HUES64 (cell line): Measurements from ENCODE around the gene NCAPG2.

ENCODE experiments used
- H3K27ac ChIP-seq: 2 replicates; pipeline ENCODE4 v1.7.0; 2013; ENCODE audit warnings: low read depth, low read length, inconsistent platforms
- H3K27me3 ChIP-seq: 2 replicates; pipeline ENCODE4 v1.6.1; 2013; ENCODE audit warnings: mild to moderate bottlenecking, low read length; ENCODE audit not compliant: insufficient read depth
- H3K36me3 ChIP-seq: 2 replicates; pipeline ENCODE4 v1.6.1; 2013; ENCODE audit warnings: mild to moderate bottlenecking, low read length; ENCODE audit not compliant: insufficient read depth
- H3K4me1 ChIP-seq: 2 replicates; pipeline ENCODE4 v1.6.1; 2013; ENCODE audit warnings: mild to moderate bottlenecking, low read length, moderate library complexity; ENCODE audit not compliant: insufficient read depth
- H3K4me3 ChIP-seq: 2 replicates; pipeline ENCODE4 v1.5.1; 2013; ENCODE audit warnings: mild to moderate bottlenecking, low read length, moderate library complexity
- H3K9ac ChIP-seq: 2 replicates; pipeline ENCODE4 v1.6.1; 2013; ENCODE audit warnings: mild to moderate bottlenecking, low read depth, low read length
- H3K9me3 ChIP-seq: 2 replicates; pipeline ENCODE4 v1.6.1; 2013; ENCODE audit warnings: low read depth, low read length; ENCODE audit not compliant: insufficient read depth
- WGBS: fragments of 150-250, 120-280 bp; methylation state at CpG from one replicate; pipeline ENCODE4 v1.1.7; 2013; ENCODE audit warnings: missing lambda C conversion rate; 5-methylcytosine and 5-hydroxymethylcytosine counted together

Gene NCAPG2

GRCh38 chr7:158723714-158724385, 19.2 kb upstream of the NCAPG2 start:
- Histone ChIP-seq H3K4me1 (no peaks in the 10 kb centered on the region), H3K9ac (no peak overlapping the region), H3K27ac (no peak overlapping the region), H3K36me3 (no peaks in the 10 kb centered on the region), H3K4me3 (no peak overlapping the region), H3K9me3 (no peaks in the 10 kb centered on the region), H3K27me3 (no peaks in the 10 kb centered on the region)
- 91% methylated on average over 12 of the region's 12 CpGs for WGBS

GRCh38 chr7:158723266-158723665, 18.7 kb upstream of the NCAPG2 start:
- Histone ChIP-seq H3K27ac (no peak overlapping the region), H3K4me3 (no peak overlapping the region), H3K36me3 (no peaks in the 10 kb centered on the region), H3K9ac (no peak overlapping the region), H3K9me3 (no peaks in the 10 kb centered on the region), H3K27me3 (peaks cover 3% of the 10 kb centered on the region; the same call in 1 of the 2 replicates), H3K4me1 (no peaks in the 10 kb centered on the region)
- WGBS, result 87% methylated on average over 13 of the region's 13 CpGs

- H3K27ac ChIP-seq, result no peak overlapping the region
- H3K9me3 ChIP-seq, result no peaks in the 10 kb centered on the region
- H3K9ac ChIP-seq, result no peak overlapping the region
- WGBS, result 92% methylated on average over 6 of the region's 6 CpGs
- peaks cover 5% of the 10 kb centered on the region; the same call in 1 of the 2 replicates for H3K27me3 ChIP-seq
- H3K4me3 ChIP-seq, result no peak overlapping the region
- no peaks in the 10 kb centered on the region for H3K4me1 ChIP-seq
- H3K36me3 ChIP-seq, result no peaks in the 10 kb centered on the region
Observed at GRCh38 chr7:158722574-158723237, 18.1 kb upstream of the NCAPG2 start.

GRCh38 chr7:158720112-158720511, 15.5 kb upstream of the NCAPG2 start:
- no peak overlapping the region for H3K4me3 ChIP-seq
- H3K4me1 ChIP-seq, result no peaks in the 10 kb centered on the region
- no peak overlapping the region for H3K27ac ChIP-seq
- peaks cover 5% of the 10 kb centered on the region; the same call in 1 of the 2 replicates for H3K27me3 ChIP-seq
- WGBS, result 97% methylated on average over 8 of the region's 9 CpGs
- H3K36me3 ChIP-seq, result no peaks in the 10 kb centered on the region
- H3K9me3 ChIP-seq, result no peaks in the 10 kb centered on the region
- no peak overlapping the region for H3K9ac ChIP-seq

GRCh38 chr7:158716802-158717201, 12.2 kb upstream of the NCAPG2 start:
- Histone ChIP-seq H3K27me3 (peaks cover 5% of the 10 kb centered on the region; the same call in 1 of the 2 replicates), H3K27ac (no peak overlapping the region), H3K9ac (no peak overlapping the region), H3K4me1 (no peaks in the 10 kb centered on the region), H3K4me3 (no peak overlapping the region), H3K36me3 (no peaks in the 10 kb centered on the region), H3K9me3 (no peaks in the 10 kb centered on the region)
- WGBS, result 100% methylated on average over 1 of the region's 1 CpG

- Histone ChIP-seq H3K27me3 (no peaks in the 10 kb centered on the region), H3K9me3 (peaks cover 10% of the 10 kb centered on the region), H3K36me3 (no peaks in the 10 kb centered on the region), H3K4me1 (0 out of 2 replicates have a peak, but pooled peaks cover under 1% of the 10 kb centered on the region), H3K27ac (no peak overlapping the region), H3K4me3 (no peak overlapping the region), H3K9ac (no peak overlapping the region)
- WGBS, result 93% methylated on average over 7 of the region's 7 CpGs
Observed at GRCh38 chr7:158710651-158711102, 6.1 kb upstream of the NCAPG2 start.

- WGBS, result 67% methylated on average over 4 of the region's 4 CpGs
- no peaks in the 10 kb centered on the region for H3K27me3 ChIP-seq
- no peaks in the 10 kb centered on the region for H3K36me3 ChIP-seq
- H3K27ac ChIP-seq, result no peak overlapping the region
- H3K9me3 ChIP-seq, result peaks cover 10% of the 10 kb centered on the region
- H3K4me1 ChIP-seq, result peaks cover 15% of the 10 kb centered on the region
- H3K9ac ChIP-seq, result no peak overlapping the region
- H3K4me3 ChIP-seq, result no peak overlapping the region
Observed at GRCh38 chr7:158707610-158708009, 3.0 kb upstream of the NCAPG2 start.

GRCh38 chr7:158706710-158707590, 2.3 kb upstream of the NCAPG2 start:
- 0 out of 2 replicates have a peak, but pooled peaks cover 1% of the 10 kb centered on the region for H3K36me3 ChIP-seq
- H3K27me3 ChIP-seq, result no peaks in the 10 kb centered on the region
- H3K9ac ChIP-seq, result no peak overlapping the region
- peaks cover 22% of the 10 kb centered on the region for H3K4me1 ChIP-seq
- H3K4me3 ChIP-seq, result no peak overlapping the region
- peaks cover 10% of the 10 kb centered on the region for H3K9me3 ChIP-seq
- H3K27ac ChIP-seq, result no peak overlapping the region
- WGBS, result 95% methylated on average over 29 of the region's 29 CpGs

GRCh38 chr7:158706273-158706704, 1.7 kb upstream of the NCAPG2 start:
- H3K4me1 ChIP-seq, result peaks cover 28% of the 10 kb centered on the region
- no peak overlapping the region for H3K4me3 ChIP-seq
- no peak overlapping the region for H3K9ac ChIP-seq

GRCh38 chr7:158705234-158705850, 738 bp upstream of the NCAPG2 start:
- WGBS, result 16% methylated on average over 22 of the region's 22 CpGs
- Histone ChIP-seq H3K27me3 (no peaks in the 10 kb centered on the region), H3K9ac (peak overlapping the region; percentile 70)

More at GRCh38 chr7:158706273-158706704, 1.7 kb upstream of the NCAPG2 start:
- H3K9me3 ChIP-seq, result peaks cover 10% of the 10 kb centered on the region
- 90% methylated on average over 5 of the region's 5 CpGs for WGBS
- H3K27ac ChIP-seq, result no peak overlapping the region
- H3K27me3 ChIP-seq, result no peaks in the 10 kb centered on the region
- peaks cover 8% of the 10 kb centered on the region for H3K36me3 ChIP-seq

More at GRCh38 chr7:158705234-158705850, 738 bp upstream of the NCAPG2 start:
- Histone ChIP-seq H3K4me3 (peak overlapping the region; percentile 99), H3K27ac (peak overlapping the region; percentile 54; the same call in 1 of the 2 replicates), H3K4me1 (peaks cover 31% of the 10 kb centered on the region), H3K9me3 (peaks cover 10% of the 10 kb centered on the region), H3K36me3 (peaks cover 17% of the 10 kb centered on the region)
